ENCODE data around the gene MPEG1. TPM values are rescaled to one million over a fixed set of nuclear protein-coding genes. Genes with fewer than 3 reads are reported as not detected.
A peak's percentile ranks its signal among the peaks of the same experiment; 100 is the strongest.

The MPEG1 gene
- polyA plus RNA-seq, 2 of the 4 experiments (the other 2 are of a cell fraction), result not detected

DNA sequence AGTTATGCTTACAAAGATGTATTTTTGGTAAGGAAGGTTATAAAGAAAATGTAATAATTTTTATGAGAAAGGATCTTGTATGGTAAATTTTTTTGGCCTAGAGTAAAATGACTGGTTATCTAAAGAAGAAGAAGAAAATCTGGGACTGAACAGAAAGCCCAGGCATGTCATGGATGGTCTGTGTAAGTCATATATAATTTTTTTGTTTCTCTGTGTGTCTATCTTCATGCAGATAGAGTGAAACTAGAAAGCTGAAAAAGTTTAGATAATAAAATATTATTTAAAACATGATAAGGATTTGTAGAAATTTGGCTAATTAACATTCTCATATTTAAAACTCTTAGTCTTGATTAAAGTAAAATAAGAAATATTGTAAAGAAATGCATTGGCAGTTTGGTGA, 27.6 kb upstream of the MPEG1 start:
- Histone ChIP-seq H3K9me3 (peaks cover 5% of the 10 kb centered on the region; the same call in 1 of the 3 replicates), H3K27ac (no peak overlapping the region), H3K4me3 (no peak overlapping the region), H3K4me1 (no peaks in the 10 kb centered on the region), H3K4me2 (no peak overlapping the region)
- TF ChIP-seq ZFP36 (IDR thresholded peaks at IDR 0.05; ENCODE audit: borderline replicate concordance, partially characterized antibody) (peak; percentile 50), NFE2L2 (conservative IDR thresholded peaks at IDR 0.05; ENCODE audit: low read length) (no peak), SMC3 (IDR thresholded peaks at IDR 0.05) (no peak), JUN (IDR thresholded peaks at IDR 0.05) (no peak), NR3C1 (IDR thresholded peaks at IDR 0.05) (no peak), ZC3H11A (IDR thresholded peaks at IDR 0.05) (no peak)
- ATAC-seq (no peak), FAIRE-seq (no peak), DNase-seq (ENCODE audit: low read depth in 1 of 2, low spot score in 1 of 2) (no peak)
- POLR2A ChIA-PET, result no interaction called here
- CTCF ChIA-PET, result no interaction called here

DNA sequence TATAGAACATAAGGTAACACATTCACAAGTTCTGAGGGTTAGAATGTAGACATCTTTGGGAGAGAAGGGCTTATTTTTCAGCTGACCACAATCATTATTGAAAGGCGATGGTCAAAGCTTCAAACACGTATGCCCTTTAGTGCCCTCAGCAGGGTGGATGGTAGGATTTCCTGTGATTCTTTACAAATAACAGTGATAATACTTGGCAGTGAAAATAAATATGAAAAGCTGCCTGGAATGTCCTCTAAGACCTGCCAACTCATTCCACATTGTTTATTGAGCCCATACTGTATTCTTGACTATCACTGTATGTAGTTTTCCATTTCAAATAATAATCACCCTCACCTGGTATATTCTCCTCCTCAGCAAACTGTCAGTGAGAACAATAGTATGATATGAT, 13.7 kb upstream of the MPEG1 start:
- no peak for FAIRE-seq
- ChIA-PET POLR2A (no interaction called here), CTCF (interaction anchor here (7.7 kb wide), 1 partner anchor 55 kb away, joined by 33 read pairs; the partner anchor contains the start of gene DTX4)
- Histone ChIP-seq H3K27ac (no peak overlapping the region), H3K4me3 (no peak overlapping the region), H3K4me1 (peaks cover 11% of the 10 kb centered on the region), H3K4me2 (no peak overlapping the region), H3K9me3 (no peaks in the 10 kb centered on the region)
- no peak for TF ChIP-seq POLR2A (IDR thresholded peaks at IDR 0.05; ENCODE audit: low read length)
- no peak for TF ChIP-seq RAD21 (conservative IDR thresholded peaks at IDR 0.05 in 1 of 2, IDR thresholded peaks at IDR 0.05 in 1 of 2)
- 29% methylated on average over 2 of the region's 2 CpGs for WGBS (ENCODE audit: missing lambda C conversion rate)
- no peak for DNase-seq (ENCODE audit: low read depth in 1 of 2, low spot score in 1 of 2)
- no peak for ATAC-seq

DNA sequence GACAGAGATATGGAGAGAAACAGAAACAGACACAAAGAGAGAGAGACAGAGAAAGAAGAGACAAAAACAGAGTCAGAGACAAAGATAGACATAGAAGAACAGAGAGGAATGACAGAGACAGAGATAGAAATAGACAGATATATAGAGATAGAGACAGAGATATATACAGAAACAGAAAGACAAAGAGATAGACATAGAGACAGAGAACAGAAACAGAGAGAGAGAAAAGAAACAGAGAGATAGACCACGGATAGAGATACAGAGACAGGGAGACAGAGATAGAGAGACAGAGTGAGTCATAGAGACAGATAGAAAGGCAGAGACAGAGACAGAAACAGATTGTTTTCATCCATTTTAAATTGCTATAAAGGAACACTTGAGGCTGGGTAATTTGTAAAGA, 12.3 kb upstream of the MPEG1 start:
- CTCF ChIA-PET, result interaction anchor here (7.7 kb wide), 1 partner anchor 53 kb away, joined by 33 read pairs; the partner anchor contains the start of gene DTX4
- no peak for ATAC-seq
- H3K4me2 ChIP-seq, result no peak overlapping the region

DNA sequence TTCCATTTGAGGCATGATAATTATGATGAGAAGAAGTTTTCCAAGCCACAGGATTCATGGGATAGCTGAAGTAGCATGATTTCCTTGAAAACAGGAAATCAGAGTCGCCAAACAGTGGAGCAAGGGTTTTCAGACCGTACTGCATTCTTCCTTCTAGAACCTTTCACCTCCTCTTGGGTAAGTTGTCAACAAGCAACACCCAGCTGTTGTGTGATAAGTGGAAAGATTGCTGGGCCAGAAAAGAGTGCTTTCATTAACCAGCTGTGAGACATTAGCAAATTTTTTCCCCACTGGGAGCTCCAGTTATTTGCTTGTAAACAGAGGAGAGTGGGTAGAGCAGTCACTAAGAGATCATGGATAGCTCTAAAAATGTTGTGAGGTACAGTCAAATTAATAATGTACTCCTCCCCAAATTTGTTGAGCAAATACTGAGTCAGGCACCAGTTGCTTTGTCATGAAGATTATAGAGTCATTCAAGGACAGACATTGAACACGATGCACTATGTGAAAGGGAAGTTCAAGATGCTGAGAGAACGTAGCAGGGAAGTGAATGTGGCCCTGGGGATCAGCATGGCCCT, 11.7 kb upstream of the MPEG1 start:
- no peak for DNase-seq (ENCODE audit: low read depth in 1 of 2, low spot score in 1 of 2)
- POLR2A ChIA-PET, result no interaction called here
- FAIRE-seq, result no peak
- Histone ChIP-seq H3K4me1 (peaks cover 18% of the 10 kb centered on the region), H3K9me3 (no peaks in the 10 kb centered on the region), H3K4me2 (no peak overlapping the region), H3K4me3 (no peak overlapping the region), H3K27ac (no peak overlapping the region)
- TF ChIP-seq, protein P1, sequence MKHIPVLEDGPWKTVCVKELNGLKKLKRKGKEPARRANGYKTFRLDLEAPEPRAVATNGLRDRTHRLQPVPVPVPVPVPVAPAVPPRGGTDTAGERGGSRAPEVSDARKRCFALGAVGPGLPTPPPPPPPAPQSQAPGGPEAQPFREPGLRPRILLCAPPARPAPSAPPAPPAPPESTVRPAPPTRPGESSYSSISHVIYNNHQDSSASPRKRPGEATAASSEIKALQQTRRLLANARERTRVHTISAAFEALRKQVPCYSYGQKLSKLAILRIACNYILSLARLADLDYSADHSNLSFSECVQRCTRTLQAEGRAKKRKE (CRISPR knock-in tag; IDR thresholded peaks at IDR 0.05; ENCODE audit: low read depth), result no peak
- TF ChIP-seq HEYL (CRISPR knock-in tag; IDR thresholded peaks at IDR 0.05), result no peak
- no peak for TF ChIP-seq CHD4 (IDR thresholded peaks at IDR 0.05; ENCODE audit: borderline replicate concordance)
- TF ChIP-seq, protein P2, sequence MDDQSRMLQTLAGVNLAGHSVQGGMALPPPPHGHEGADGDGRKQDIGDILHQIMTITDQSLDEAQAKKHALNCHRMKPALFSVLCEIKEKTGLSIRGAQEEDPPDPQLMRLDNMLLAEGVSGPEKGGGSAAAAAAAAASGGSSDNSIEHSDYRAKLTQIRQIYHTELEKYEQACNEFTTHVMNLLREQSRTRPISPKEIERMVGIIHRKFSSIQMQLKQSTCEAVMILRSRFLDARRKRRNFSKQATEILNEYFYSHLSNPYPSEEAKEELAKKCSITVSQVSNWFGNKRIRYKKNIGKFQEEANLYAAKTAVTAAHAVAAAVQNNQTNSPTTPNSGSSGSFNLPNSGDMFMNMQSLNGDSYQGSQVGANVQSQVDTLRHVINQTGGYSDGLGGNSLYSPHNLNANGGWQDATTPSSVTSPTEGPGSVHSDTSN (IDR thresholded peaks at IDR 0.05), result no peak
- TF ChIP-seq ZFP36 (IDR thresholded peaks at IDR 0.05; ENCODE audit: borderline replicate concordance, partially characterized antibody), result no peak
- TF ChIP-seq, protein P3, sequence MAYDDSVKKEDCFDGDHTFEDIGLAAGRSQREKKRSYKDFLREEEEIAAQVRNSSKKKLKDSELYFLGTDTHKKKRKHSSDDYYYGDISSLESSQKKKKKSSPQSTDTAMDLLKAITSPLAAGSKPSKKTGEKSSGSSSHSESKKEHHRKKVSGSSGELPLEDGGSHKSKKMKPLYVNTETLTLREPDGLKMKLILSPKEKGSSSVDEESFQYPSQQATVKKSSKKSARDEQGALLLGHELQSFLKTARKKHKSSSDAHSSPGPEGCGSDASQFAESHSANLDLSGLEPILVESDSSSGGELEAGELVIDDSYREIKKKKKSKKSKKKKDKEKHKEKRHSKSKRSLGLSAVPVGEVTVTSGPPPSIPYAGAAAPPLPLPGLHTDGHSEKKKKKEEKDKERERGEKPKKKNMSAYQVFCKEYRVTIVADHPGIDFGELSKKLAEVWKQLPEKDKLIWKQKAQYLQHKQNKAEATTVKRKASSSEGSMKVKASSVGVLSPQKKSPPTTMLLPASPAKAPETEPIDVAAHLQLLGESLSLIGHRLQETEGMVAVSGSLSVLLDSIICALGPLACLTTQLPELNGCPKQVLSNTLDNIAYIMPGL (CRISPR knock-in tag; IDR thresholded peaks at IDR 0.05; ENCODE audit: borderline replicate concordance), result no peak
- TF ChIP-seq ESRRA (IDR thresholded peaks at IDR 0.05; ENCODE audit: borderline replicate concordance, low read length), result no peak
- no peak for TF ChIP-seq PHF8 (IDR thresholded peaks at IDR 0.05; ENCODE audit: borderline replicate concordance, low read depth)
- TF ChIP-seq JUNB (IDR thresholded peaks at IDR 0.05), result no peak
- no peak; a peak in 2 of 6 replicates for ATAC-seq
- WGBS (ENCODE audit: missing lambda C conversion rate), result 28% methylated on average over 4 of the region's 4 CpGs
- CTCF ChIA-PET, result interaction anchor here (7.7 kb wide), 1 partner anchor 53 kb away, joined by 33 read pairs; the partner anchor contains the start of gene DTX4

More for the DNA sequence above, 12.3 kb upstream of the MPEG1 start:
- 5% methylated on average over 1 of the region's 1 CpG for WGBS (ENCODE audit: missing lambda C conversion rate)
- no peaks in the 10 kb centered on the region for H3K9me3 ChIP-seq
- H3K27ac ChIP-seq, result no peak overlapping the region
- no peak for DNase-seq (ENCODE audit: low read depth in 1 of 2, low spot score in 1 of 2)
- H3K4me1 ChIP-seq, result peaks cover 18% of the 10 kb centered on the region
- FAIRE-seq, result no peak
- no peak overlapping the region for H3K4me3 ChIP-seq
- POLR2A ChIA-PET, result no interaction called here
- TF ChIP-seq HDAC2 (IDR thresholded peaks at IDR 0.05), result no peak
- TF ChIP-seq TFCP2L1 (CRISPR knock-in tag; IDR thresholded peaks at IDR 0.05), result no peak
- no peak for TF ChIP-seq NPAS2 (CRISPR knock-in tag; IDR thresholded peaks at IDR 0.05; ENCODE audit: borderline replicate concordance)
- TF ChIP-seq, protein P4, sequence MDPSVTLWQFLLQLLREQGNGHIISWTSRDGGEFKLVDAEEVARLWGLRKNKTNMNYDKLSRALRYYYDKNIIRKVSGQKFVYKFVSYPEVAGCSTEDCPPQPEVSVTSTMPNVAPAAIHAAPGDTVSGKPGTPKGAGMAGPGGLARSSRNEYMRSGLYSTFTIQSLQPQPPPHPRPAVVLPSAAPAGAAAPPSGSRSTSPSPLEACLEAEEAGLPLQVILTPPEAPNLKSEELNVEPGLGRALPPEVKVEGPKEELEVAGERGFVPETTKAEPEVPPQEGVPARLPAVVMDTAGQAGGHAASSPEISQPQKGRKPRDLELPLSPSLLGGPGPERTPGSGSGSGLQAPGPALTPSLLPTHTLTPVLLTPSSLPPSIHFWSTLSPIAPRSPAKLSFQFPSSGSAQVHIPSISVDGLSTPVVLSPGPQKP (IDR thresholded peaks at IDR 0.05; ENCODE audit: low read depth, low read length), result no peak
